ENCODE measurements around the gene MCF2L2. TPM values are rescaled to one million over a fixed set of nuclear protein-coding genes. Genes with fewer than 3 reads are reported as not detected.

The MCF2L2 gene
- polyA plus RNA-seq, 1 donor from 2014 or later = 9.3 TPM

- Histone ChIP-seq H4K20me1 (ENCODE audit: insufficient read depth) (no peaks in the 10 kb centered on the region), H3K27me3 (ENCODE audit: insufficient read depth, low read depth, low read length) (no peaks in the 10 kb centered on the region), H3K9ac (ENCODE audit: low read length) (no peak overlapping the region), H3F3A (ENCODE audit: insufficient read depth, low read length, poor library complexity, severe bottlenecking) (no peaks in the 10 kb centered on the region), H3K36me3 (ENCODE audit: insufficient read depth, low read length) (peaks cover 12% of the 10 kb centered on the region), H2AFZ (ENCODE audit: low read depth, low read length) (no peak overlapping the region), H3K79me2 (replicated peaks; ENCODE audit: insufficient read depth, low read length) (peaks cover 5% of the 10 kb centered on the region), H3K4me3 (ENCODE audit: low read length) (no peak overlapping the region), H3K27ac (ENCODE audit: low read length) (no peak overlapping the region), H3K9me3 (ENCODE audit: low read length) (no peaks in the 10 kb centered on the region), H3K9me2 (ENCODE audit: insufficient read depth, low read length) (no peaks in the 10 kb centered on the region), H3K4me2 (ENCODE audit: low read length) (no peak overlapping the region)
- no peak for TF ChIP-seq CTCF (IDR thresholded peaks at IDR 0.05; ENCODE audit: poor library complexity, severe bottlenecking)
- no peak for TF ChIP-seq REST (IDR thresholded peaks at IDR 0.05; ENCODE audit: borderline replicate concordance)
- no peak for TF ChIP-seq EZH2 (IDR thresholded peaks at IDR 0.05; ENCODE audit: borderline replicate concordance, insufficient read depth, low read length, poor library complexity, severe bottlenecking)
- no peak for TF ChIP-seq RAD21 (conservative IDR thresholded peaks at IDR 0.05)
- no peak for TF ChIP-seq EP300 (conservative IDR thresholded peaks at IDR 0.05; ENCODE audit: poor library complexity, severe bottlenecking)
- no peak for TF ChIP-seq MXI1 (conservative IDR thresholded peaks at IDR 0.05; ENCODE audit: poor library complexity, severe bottlenecking)
- no peak for TF ChIP-seq SMC3 (conservative IDR thresholded peaks at IDR 0.05; ENCODE audit: poor library complexity)
- no peak for TF ChIP-seq TAF1 (IDR thresholded peaks at IDR 0.05; ENCODE audit: low read depth)
- no peak for TF ChIP-seq POLR2AphosphoS5 (IDR thresholded peaks at IDR 0.05)
Observed at GRCh38 chr3:183267140-183267539, 161.3 kb downstream of the MCF2L2 start.

- Histone ChIP-seq H3K27ac (ENCODE audit: low read length) (no peak overlapping the region), H3K36me3 (ENCODE audit: insufficient read depth, low read length) (peaks cover 8% of the 10 kb centered on the region), H3K4me2 (ENCODE audit: low read length) (no peak overlapping the region), H3K9me3 (ENCODE audit: low read length) (no peaks in the 10 kb centered on the region), H3K9ac (ENCODE audit: low read length) (no peak overlapping the region), H2AFZ (ENCODE audit: low read depth, low read length) (no peak overlapping the region), H3K4me3 (ENCODE audit: low read length) (peak overlapping the region; percentile 58), H3F3A (ENCODE audit: insufficient read depth, low read length, poor library complexity, severe bottlenecking) (no peaks in the 10 kb centered on the region), H3K79me2 (replicated peaks; ENCODE audit: insufficient read depth, low read length) (peaks cover 5% of the 10 kb centered on the region), H3K9me2 (ENCODE audit: insufficient read depth, low read length) (no peaks in the 10 kb centered on the region), H3K27me3 (ENCODE audit: insufficient read depth, low read depth, low read length) (no peaks in the 10 kb centered on the region), H4K20me1 (ENCODE audit: insufficient read depth) (no peaks in the 10 kb centered on the region)
- TF ChIP-seq REST (IDR thresholded peaks at IDR 0.05; ENCODE audit: borderline replicate concordance) (no peak), SMC3 (conservative IDR thresholded peaks at IDR 0.05; ENCODE audit: poor library complexity) (no peak)
Observed at GRCh38 chr3:183266454-183266853, 162.0 kb downstream of the MCF2L2 start.
